ENCODE measurements around the gene ENO1.

DNA sequence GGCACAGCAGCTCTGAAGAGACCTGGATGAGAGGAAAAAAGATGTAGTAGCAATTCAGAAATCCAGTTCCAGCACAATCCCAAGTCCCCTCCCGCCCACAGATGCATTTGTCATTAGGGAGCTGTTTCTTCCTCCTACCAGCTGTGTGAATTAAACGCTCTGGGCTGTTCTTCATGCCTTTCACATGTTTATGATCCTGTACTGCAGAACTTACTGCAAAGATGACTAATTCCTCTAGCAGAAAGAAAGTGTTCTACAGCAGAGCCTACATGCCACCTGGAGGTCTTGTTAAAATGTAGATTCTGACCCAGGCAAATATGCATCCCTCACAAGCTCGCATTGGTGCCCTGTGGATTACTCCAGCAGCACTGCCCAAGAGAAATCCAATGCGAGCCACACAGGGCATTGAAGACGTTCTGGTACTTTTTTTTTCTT, 6.5 kb downstream of the ENO1 start:
- TF ChIP-seq, protein P1, sequence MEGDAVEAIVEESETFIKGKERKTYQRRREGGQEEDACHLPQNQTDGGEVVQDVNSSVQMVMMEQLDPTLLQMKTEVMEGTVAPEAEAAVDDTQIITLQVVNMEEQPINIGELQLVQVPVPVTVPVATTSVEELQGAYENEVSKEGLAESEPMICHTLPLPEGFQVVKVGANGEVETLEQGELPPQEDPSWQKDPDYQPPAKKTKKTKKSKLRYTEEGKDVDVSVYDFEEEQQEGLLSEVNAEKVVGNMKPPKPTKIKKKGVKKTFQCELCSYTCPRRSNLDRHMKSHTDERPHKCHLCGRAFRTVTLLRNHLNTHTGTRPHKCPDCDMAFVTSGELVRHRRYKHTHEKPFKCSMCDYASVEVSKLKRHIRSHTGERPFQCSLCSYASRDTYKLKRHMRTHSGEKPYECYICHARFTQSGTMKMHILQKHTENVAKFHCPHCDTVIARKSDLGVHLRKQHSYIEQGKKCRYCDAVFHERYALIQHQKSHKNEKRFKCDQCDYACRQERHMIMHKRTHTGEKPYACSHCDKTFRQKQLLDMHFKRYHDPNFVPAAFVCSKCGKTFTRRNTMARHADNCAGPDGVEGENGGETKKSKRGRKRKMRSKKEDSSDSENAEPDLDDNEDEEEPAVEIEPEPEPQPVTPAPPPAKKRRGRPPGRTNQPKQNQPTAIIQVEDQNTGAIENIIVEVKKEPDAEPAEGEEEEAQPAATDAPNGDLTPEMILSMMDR (IDR thresholded peaks at IDR 0.05; ENCODE audit: low read depth, low read length, missing input control): no peak
- TF ChIP-seq, protein P2, sequence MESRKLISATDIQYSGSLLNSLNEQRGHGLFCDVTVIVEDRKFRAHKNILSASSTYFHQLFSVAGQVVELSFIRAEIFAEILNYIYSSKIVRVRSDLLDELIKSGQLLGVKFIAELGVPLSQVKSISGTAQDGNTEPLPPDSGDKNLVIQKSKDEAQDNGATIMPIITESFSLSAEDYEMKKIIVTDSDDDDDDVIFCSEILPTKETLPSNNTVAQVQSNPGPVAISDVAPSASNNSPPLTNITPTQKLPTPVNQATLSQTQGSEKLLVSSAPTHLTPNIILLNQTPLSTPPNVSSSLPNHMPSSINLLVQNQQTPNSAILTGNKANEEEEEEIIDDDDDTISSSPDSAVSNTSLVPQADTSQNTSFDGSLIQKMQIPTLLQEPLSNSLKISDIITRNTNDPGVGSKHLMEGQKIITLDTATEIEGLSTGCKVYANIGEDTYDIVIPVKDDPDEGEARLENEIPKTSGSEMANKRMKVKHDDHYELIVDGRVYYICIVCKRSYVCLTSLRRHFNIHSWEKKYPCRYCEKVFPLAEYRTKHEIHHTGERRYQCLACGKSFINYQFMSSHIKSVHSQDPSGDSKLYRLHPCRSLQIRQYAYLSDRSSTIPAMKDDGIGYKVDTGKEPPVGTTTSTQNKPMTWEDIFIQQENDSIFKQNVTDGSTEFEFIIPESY (IDR thresholded peaks at IDR 0.05): no peak
- TF ChIP-seq FOXA1 (IDR thresholded peaks at IDR 0.05) (no peak), JUND (IDR thresholded peaks at IDR 0.05) (no peak), NR2F2 (IDR thresholded peaks at IDR 0.05) (no peak), EGR1 (IDR thresholded peaks at IDR 0.05; ENCODE audit: low read depth in 2 of 2) (no peak)
